GM19395 (cell line): ENCODE results near the gene URGCP.
"Not testable (repeated sequence)": the region's sequence is repeated elsewhere in the genome, so short reads cannot be mapped to it uniquely, and the experiment has no call there.

Experiments
- ATAC-seq: cut with Tn5 transposase; IDR thresholded peaks from one replicate; pipeline ENCODE4 v1.9.1; 2021; ENCODE audit warnings: mild to moderate bottlenecking, moderate library complexity; ENCODE audit not compliant: unreplicated experiment

Gene URGCP

GRCh38 chr7:43843296-43843695 is 63.1 kb downstream of the URGCP start:
- ATAC-seq = no peak

DNA sequence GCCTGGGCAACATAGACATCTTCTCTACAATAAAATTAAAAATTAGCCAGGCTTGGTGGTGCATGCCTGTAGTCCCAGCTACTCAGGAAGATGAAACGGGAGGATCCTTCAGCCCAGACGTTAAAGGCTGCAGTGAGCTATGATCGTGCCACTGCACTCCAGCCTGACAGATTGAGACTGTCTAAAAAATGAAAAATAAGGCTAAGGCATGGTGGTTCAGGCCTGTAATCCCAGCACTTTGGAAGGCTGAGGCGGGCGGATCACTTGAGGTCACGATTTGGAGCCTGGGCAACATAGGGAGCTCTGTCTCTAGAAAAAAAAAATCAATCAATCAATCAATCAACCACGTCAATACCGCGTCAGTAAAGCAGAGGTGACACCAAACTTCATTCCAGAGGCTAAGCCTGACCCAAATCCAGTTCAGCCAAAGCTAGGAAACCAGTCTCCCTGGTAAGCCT is 68.2 kb downstream of the URGCP start:
- no peak for ATAC-seq

DNA sequence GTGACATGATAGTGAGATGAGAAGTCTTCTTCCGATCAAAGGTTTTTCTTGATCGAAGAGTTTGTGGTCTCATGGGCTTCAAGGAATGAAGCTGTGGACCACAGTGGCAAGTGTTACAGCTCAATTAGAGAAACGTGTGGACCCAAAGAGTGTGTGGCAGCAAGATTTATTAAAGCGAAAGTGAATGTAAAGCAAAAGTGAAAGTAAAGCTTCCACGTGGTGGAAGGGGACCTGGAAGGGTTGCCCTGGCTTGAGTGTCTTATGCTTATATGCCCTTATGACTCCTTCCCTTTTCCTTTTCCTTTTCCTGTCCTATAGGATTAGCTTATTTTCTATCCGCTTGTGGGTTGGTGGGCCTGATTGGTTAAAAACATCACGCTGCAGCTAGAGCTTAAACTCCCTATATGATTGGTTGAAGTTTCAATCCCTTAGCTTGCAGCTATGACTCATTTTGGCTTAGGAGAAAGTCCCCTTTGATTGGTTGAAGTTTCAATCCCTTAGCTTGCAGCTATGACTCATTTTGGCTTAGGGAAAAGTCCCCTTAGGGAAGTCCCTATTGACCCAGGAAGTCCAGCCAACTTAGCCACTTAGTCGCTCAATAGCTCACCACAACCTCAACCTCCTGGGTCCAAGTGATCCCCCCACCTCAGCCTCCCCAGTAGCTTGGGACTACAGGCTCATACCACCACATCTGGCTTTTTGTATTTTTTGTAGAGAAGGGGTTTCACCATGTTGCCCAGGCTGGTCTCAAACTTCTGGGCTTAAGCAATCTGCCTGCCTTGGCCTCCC is 71.7 kb downstream of the URGCP start:
- ATAC-seq = peak; percentile 62

DNA sequence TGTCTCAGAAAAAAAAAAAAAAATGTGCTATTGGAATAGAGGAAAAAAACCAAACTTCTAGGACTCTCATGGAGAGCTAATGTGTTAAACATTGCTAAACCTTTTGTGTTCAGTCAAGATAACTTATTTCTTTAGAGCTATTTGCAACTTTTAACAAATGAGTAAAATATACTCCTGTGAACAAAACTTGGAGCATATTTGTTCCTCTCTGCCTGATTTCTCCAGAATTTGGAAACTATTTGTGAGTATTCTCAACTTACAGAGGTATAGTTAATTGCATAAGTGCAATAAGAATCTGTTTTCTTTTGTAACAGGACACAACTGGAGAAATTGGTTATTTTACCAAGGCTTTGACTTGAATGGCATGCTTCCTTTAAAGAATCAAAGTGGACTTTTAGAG is 75.5 kb downstream of the URGCP start:
- not testable (repeated sequence) for ATAC-seq
